Hindlimb muscle (tissue), 1 donor: ENCODE measurements around the gene NAGLU. TPM values are rescaled to one million over a fixed set of nuclear protein-coding genes. Genes with fewer than 3 reads are reported as not detected.

Source experiments
- DNase-seq: peaks from one replicate; pipeline ENCODE4 v3.0.0-alpha.2; 2013
- polyA plus RNA-seq: library from polyadenylated mRNA; unstranded; fragments of 120-200 nt; gene quantifications from one replicate; pipeline ENCODE4 v1.2.1, GENCODE V29; 2013; ENCODE audit not compliant: insufficient read length

NAGLU gene
- polyA plus RNA-seq = 22.7 TPM

DNA sequence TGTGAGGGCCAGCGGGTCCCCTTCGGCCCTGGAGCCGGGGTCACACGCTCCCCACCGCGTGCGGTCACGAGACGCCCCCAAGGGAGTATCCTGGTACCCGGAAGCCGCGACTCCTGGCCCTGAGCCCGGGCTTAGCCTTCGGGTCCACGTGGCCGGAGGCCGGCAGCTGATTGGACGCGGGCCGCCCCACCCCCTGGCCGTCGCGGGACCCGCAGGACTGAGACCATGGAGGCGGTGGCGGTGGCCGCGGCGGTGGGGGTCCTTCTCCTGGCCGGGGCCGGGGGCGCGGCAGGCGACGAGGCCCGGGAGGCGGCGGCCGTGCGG, at the start of gene NAGLU:
Gene NAGLU (plus strand): TSS at position 194 of the 324 bp plus-strand sequence. CDS start 32 bp downstream, at position 226.
- peak; percentile 96 for DNase-seq

DNA sequence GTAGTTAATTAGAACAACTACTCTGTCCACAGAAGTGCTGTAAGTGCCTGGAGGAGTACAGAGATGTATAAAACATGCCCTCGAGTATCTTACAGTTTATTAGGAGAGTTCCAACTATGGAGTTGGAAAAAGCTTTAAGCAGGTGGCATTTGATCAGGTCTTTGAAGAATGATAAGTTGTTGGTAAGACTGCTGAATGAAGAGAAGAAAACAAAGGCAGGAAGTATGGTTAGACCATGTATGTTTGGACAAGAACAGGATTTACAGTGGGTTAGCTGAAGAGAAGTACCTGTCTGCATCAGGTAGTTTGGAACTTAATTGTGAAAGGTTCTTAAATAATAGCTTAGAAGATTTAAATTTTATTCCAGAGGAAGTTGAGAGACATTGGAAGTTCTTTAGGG, 48.0 kb upstream of the NAGLU start:
- DNase-seq = no peak

DNA sequence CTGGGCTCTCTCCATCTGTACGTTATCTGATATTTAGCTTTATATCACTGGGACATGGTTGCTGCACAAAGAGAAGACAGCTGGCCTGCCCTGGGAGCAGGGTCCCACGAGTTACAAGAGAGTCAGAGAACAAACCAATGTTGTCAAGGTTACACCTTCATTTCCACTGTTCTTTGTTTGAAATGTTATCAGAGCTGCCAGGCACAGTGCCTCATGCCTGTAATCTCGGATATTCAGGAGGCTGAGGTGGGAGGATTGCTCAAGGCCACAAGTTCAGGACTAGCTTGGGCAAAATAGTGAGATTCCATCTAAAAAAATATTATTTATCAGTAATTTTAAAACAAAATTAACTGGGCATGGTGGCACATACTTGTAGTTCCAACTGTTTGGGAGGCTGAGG, 42.7 kb upstream of the NAGLU start:
- no peak for DNase-seq

DNA sequence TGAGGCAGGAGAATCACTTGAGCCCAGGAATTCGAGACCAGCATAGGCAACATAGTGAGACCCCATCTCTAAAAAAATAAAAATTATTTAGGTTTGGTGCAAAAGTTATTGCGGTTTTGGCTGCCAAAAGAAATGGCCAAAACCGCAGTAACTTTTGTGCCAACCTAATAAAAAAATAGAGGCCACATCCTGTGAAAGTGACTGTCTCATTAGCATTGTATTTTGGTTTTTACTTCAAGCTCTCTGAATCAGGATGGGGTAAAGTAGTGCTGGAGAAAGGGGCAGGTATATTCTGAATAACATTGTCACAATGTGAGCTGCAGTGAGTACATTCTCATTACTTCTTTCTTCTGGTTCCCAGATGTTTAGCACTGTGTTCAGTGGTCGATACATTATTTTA, 41.4 kb upstream of the NAGLU start:
- DNase-seq = no peak

DNA sequence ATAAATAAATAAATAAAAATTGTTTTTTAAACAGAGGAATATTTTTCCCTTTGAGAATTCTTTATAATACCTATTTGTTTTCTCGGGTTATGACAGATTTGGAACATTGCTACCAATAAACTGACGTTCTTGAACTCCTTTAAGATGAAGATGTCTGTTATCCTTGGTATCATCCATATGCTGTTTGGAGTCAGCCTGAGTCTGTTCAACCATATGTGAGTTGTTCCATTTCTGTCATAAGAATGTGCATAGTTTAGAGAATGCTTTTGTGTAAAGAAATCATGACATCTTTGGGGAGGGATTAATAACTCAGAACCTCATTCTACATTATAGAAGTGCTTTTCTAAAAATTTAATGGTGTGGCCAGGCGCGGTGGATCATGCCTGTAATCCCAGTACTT, 37.2 kb upstream of the NAGLU start:
- no peak for DNase-seq

DNA sequence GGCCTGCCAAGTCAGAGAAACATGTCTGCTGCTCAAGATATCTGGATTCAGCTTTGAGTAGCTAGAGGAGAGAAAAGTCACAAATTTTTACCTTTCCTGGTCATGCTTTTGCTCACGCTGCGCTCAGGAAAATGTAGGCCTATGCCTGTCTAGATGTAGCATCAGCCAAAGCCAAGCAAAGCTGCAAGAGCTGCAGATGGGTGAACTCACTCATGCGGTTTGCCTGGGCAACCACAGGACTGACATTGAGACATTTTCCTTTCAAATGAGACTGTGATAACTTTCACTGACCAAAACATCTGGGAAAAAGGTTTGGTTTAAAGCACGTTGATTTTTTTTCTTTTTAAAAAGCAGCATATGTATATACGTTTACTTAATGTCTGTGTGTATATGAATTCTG, 34.0 kb upstream of the NAGLU start:
- no peak for DNase-seq

DNA sequence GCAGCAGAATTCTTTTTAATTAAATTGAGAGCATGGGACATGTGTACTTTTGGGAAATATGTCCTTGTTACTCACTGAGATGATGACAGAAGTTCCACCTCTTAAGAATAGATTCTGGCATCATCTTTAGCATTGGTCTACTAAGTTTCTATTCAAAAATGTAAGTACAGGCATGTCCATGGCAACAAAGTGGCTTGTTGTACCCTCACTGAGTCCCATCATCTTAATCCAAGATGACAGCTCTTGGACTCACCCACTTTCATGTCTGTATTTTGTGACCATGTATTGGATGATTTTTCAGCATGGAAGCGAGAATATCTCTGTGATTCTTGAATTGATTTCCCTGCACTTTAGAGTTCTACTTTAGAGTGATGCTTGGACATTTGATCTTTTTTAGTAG, 33.1 kb upstream of the NAGLU start:
- DNase-seq = no peak

DNA sequence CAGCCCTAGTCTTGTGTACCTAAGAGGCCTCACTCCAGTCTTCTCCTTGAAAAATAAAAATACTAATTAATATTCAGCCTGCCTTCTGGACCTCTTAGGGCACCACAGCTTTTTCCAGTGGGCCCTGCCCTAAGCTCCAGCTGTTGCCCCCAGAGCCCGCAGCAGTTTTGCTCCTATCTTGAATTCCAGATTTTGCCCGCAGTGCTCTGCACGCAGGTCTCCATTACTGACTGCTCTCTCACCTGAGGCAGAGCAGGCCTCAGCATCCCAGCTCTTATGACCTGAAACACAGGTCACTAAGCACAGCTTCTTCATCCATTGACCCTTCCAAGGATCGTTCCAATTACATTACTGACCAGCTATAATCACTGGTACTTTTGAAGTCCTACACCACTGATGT, 28.4 kb upstream of the NAGLU start:
- DNase-seq = no peak

DNA sequence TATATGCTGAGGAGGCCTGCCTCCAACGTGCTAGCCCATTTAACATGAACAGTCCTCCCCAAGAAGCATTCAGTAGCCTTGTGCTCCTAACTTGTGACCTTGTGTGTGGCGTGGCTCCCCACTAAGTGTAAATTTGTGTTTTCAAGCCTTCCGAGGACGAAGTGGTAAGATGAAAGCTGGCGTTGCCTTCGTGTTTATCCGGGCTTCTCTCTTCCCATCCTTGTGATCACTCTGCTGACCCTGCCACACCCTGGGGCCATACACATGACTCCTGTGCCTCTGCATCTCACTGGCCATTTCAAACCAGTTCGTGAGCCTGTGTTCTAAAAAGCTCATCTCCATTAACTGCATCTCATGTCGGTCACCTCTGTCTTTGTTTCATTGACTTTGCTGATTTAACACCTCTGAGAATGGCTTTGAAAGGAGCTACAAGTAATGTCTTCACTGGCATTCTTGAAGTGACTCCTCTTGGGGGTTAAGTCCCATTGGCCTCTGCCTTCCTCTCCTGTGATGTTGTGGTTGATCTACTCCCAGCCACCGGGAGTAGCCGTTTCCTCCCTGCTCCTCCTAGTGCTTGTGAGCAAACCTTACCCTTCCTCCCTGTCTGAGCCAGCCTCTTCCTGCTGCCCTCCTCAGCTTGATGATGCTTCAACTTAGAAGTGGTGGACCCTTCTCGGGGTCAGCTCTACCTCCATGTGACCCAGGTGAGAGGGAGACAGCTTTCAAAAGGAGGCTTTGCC, 27.4 kb upstream of the NAGLU start:
- no peak for DNase-seq

DNA sequence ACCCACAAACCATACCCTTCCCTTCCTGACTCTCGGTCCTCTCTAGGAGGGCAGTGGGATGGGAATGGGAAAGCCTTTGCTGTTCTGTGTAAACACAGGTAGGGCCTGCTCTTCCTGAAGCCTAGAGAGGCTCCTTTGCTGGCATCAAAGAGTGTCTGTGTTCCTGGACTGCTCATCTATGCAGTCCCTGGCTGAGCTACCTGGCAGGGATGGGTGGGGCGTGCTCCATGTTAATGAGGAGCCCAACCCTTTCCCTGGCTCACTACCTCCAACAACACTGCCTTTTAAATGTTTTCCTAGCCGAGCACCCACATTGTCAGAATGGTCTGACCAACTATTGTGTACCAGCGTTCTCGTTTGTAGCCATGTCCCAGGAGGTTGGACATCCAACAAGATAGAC, 26.6 kb upstream of the NAGLU start:
- DNase-seq = no peak

DNA sequence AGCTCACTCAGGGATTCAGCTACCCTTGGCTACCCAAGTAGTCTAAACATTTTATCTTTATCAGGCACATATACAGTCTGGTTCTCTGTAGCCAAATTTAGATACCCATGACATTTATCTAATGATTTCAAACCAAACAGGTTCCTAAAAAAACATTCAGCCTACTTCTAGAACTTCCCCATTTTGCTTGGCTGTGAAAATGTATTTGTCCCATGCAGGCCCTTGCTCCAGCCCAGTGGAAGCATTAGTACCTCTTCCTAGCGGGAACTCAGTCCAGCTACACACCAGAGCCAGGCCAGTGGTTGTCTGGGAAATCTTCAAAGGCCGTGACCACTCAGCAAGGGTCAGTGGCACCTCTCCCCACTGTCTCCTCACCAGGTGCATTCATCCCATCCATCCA, 26.2 kb upstream of the NAGLU start:
- DNase-seq = no peak

DNA sequence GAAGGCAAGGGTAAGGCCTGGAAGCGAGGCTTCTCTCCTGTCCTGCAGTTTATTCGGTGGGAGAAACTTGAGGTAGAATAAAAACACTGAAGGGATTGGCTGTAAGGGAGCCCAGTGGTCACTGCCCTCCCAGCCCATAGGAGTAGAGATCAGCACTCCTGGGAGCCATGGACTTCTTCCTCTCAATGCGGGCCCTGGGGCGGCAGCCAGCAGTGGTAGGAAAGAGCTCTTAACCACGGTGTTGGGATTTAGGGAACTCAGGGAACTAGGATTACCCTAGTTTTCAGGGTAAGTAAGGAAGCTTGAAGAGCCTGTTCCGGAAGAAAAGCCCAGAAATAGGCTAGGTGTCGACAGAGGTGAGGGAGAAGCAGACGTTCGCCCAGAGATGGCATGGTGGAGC, 23.8 kb upstream of the NAGLU start:
- no peak for DNase-seq

DNA sequence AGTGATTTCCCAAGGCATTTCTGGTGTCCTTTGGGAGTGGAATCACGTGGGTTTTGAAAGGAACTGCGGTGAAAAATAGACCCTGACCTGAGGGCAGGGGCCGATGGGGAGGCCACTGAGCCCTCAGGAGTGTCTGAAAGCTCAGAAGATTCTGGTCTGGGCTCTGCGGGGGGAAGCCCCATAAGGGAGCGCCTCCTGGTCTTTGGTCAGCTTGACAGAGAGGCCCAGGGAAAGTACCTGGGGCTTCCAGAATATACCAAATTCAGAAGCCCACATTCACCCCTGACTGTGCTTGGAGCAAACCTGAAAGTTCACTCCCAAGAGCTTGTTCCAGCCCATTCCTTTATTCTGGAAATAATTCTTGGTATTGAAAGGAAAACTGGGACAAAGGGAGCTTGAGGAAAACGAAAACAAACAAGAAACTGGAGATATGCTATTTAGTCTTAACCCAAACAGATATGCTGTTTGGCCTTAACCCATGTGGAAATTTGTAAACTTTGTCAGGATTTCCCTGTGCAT, 23.2 kb upstream of the NAGLU start:
- no peak for DNase-seq

DNA sequence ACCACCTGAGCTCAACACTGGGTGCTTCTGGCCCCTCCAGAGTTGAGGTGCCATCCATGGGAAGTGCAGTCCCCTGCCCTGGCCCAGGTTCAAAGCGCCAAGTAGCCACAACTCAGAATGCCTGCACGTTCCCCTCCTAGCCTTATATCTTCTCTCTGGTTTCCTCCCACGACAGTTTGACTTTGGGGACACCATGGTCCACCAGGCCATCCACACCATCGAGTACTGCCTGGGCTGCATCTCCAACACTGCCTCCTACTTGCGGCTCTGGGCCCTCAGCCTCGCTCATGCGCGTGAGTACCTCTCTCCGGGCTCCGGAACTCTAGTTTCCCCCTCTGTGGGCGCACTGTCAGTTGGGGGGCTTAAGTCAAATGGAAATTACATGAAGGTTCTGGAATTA, 22.4 kb upstream of the NAGLU start:
- no peak for DNase-seq

DNA sequence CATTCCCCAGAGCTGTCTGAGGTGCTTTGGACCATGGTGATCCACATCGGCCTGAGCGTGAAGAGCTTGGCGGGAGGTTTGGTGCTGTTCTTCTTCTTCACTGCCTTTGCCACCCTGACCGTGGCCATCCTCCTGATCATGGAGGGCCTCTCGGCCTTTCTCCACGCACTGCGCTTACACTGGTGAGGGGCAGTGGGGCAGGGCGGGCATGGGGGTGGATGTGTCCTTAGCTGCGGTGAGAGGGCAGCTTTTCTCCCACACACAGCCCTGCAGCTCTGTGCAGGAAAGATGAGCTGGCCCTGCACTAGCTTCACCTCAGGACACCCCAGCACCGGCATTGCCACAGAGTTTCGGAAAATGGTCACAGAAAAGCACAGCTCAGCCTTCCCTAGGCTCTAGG, 21.8 kb upstream of the NAGLU start:
- DNase-seq = no peak

DNA sequence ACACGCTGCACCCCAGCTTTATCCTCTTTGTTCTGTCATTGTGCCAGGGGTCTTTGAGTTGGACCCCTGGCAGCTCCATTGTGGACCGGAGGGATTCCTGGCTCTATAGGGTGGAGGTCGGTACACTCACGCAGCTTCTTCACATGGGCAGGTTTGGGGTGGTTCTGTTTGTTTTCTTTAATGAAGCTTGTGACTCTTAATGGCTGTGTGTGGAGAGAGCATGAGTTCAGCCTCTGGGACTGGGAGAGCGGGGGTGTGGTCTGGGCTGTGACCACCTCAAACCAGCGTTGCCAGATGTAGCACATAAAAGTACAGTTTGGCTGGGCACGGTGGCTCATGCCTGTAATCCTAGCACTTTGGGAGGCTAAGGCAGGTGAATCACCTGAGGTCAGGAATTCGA, 21.2 kb upstream of the NAGLU start:
- no peak for DNase-seq

DNA sequence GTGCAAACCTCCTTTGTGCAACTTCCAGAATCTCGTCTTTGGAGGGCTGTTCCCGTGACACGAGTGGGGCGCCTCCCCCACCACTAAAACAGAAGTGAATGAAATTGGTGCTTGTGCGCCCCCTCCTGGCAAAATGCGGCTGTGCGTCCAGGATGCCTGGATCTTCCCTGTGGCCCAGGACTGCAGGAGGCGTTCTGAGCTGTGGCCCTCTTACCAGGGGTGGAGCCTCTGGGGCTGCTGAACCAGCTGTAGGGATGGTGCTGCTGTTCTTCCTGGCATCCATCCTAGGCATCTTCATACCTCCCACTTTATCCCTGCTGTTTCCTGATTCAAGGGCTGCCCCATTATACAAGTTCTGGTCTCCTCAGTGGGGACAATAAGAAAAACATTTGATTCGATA, 18.5 kb upstream of the NAGLU start:
- peak; percentile 76 for DNase-seq

DNA sequence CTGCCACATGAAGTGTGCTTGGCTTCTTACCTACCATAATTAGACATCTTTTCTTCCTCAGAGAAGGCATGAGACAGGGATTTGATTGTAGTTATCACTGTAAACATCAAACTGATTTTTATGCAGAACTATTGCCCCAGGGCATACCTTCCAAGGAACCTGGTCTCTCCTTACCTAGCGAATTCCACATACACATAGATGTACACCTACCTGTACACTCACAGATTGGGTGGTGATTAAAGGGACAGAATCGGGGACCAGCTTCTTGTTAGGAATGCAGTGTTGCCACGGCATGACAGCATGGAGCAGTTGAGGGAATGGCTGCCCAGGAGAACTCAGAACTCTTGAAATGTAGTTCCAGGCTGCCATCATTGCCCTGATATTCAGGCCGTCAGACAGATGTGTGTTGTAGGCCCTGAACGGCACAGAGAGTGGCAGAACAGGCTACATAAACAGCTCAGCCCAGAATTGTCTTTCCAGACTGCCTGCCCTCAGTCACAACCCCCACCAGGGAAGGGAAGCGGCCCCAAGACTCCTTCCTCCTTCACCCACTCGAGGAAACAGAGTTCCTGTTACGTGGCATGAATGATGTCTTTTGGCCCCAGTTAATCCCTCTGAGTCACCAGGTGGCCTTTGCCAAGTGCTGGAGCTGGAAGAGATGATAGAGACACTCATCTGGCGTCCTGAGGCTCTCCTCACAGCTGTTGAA, 17.8 kb upstream of the NAGLU start:
- DNase-seq = peak; percentile 74

DNA sequence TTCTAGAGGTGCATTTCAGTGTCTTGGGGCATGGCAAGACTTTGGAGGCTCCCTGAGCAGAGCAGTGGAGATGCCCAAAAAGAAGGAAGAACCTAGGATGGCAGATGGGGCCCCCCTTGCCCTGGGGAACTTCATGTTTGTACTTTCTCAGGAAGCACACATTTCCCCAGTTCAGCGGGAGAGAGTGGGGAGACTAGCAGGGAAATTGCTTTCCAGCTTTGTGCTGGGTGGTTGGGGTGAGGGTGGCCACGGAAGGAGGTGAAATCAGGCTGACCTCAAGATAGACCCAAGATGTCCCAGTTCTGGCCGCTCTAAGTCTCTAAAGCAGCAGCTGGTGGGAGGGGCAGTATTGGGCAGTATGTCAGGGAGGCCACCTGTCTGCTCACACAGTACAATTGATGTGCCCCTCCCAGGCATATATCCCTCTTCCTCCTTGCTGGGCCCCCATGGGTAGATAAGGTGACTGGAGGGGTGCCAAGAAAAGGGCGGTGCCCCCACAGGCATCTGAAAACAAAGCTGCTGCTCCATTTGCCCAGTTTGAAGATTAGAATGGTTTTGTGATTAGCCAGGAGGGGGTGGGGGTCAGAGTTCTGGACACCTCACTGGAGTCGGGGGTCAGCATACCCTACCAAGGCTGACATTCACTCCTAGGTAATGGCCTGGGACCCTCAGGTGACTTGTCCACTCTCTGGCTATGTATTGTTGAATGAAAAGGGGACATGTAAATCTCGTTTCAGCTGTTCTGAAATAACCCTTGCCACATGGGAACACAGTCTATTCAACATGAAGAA, 17.1 kb upstream of the NAGLU start:
- peak; percentile 45 for DNase-seq

DNA sequence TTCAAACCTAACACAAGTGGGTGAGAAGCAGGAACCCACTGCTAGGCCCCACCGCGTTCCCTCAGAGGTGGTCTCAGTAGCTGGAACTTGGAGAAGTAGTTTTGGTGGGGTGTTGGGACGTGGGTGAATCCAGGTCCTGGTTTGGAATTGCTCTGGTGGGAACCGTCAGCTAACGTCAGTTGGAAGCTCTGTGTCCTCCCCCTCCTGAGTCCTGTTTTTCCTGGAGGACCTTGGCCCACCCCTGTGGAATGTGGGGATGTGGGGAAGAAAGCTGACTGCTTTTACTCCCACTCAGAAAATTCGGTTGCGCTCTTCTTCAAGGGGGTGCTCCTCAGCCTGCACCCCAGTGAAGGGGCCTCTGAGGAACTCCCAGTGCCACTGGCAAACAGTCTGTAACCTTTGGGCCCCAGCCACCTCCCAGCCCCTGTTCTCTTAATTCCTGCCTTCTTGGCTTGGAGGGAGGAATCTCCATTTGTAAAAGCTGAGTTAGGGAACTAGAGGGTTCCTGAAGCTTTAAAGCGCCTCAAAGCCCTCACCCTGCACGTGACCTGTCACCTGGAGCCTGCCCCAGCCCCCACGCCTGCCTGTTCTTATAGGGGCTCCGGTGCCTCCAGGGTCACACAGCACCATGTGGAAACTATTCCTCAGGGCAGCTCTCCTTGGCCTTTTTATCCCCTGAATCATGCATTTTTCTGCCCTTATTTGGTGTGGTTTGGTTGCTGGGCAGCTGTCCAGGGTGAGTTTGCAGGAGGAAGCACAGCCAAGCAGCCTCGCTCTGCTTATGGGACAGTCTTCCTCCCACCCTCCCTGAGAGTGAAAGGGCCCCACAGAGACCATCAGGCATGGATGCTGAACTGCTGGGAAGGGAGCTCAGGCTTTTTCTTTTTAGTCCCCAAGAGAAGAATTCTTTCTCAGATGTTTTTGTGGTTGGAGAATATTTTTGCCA, 16.2 kb upstream of the NAGLU start:
- peak; percentile 90 for DNase-seq

DNA sequence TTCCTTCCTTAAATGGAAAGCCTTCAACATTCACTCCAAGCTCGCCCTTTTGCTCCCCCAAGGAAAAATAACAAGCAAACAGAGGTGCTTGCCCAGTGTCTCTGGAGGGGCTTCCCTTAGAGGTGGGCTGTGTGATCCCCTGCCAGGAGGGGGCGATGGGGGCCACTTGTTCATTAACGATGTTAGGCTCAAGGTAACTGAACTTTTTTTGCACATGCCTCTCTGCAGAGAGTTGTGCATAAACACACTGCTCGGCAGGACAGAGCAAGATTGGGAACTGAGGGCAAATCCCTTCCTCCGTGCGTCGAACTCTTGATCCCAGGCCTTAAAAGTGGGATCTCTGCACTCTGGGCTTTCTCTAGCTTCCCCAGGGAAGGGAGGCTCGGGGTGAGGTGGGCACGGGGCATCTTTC, 15.5 kb upstream of the NAGLU start:
- DNase-seq = no peak

DNA sequence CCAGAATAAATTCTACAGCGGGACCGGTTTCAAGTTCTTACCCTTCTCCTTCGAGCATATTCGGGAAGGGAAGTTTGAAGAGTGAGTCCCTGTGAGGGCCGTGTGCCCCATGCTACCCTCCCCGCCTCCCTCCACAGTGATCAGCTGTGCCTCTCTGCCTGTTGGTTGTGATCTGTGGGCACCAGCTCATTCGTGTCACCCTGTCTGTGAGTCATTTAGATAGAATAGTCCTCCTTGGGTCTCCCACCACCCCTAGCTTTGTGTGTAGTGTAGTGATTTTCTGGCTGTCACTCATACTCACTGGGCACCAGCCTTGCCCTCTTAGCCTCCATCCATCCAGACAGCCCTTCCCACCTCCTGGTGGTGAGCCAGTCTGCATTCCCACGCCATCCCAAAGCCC, 15.0 kb upstream of the NAGLU start:
- no peak for DNase-seq
